Parathyroid adenoma (tissue), 2 donors: ENCODE results near the gene CENPA.

ENCODE experiments used
- H2AFZ ChIP-seq: fragments of 300-600 bp; sonication (generic); one replicate; pipeline ENCODE4 v1.7.0; 2017; ENCODE audit warnings: antibody characterized with exemption, mild to moderate bottlenecking
- H3K27ac ChIP-seq: fragments of 300-600 bp; sonication (generic); one replicate; pipeline ENCODE4 v1.7.0; 2017
- H3K27me3 ChIP-seq: fragments of 300-600 bp; sonication (generic); one replicate; pipeline ENCODE4 v1.7.0; 2017; ENCODE audit warnings: low read length; ENCODE audit not compliant: control insufficient read depth, insufficient read depth
- H3K36me3 ChIP-seq: fragments of 300-600 bp; sonication (generic); one replicate; pipeline ENCODE4 v1.7.0; 2017; ENCODE audit warnings: low read length; ENCODE audit not compliant: control insufficient read depth, insufficient read depth
- H3K4me1 ChIP-seq: fragments of 300-600 bp; sonication (generic); one replicate; pipeline ENCODE4 v1.7.0; 2017; ENCODE audit warnings: control low read depth
- H3K4me2 ChIP-seq: fragments of 300-600 bp; sonication (generic); one replicate; pipeline ENCODE4 v1.7.0; 2017; ENCODE audit warnings: low read length
- H3K4me3 ChIP-seq: fragments of 300-600 bp; sonication (generic); one replicate; pipeline ENCODE4 v1.7.0; 2017; ENCODE audit warnings: low read depth, low read length
- H3K79me2 ChIP-seq: fragments of 300-600 bp; sonication (generic); one replicate; pipeline ENCODE4 v1.7.0; 2017; ENCODE audit warnings: control low read depth
- H3K9ac ChIP-seq: fragments of 300-600 bp; sonication (generic); one replicate; pipeline ENCODE4 v1.7.0; 2017; ENCODE audit warnings: mild to moderate bottlenecking
- H3K9me3 ChIP-seq: fragments of 300-600 bp; sonication (generic); one replicate; pipeline ENCODE4 v1.7.0; 2017; ENCODE audit warnings: low read length; ENCODE audit not compliant: control insufficient read depth
- TF ChIP-seq, protein P1 (sequence below): fragments of 300-600 bp; sonication (generic); IDR thresholded peaks from one replicate; pipeline ENCODE4 v1.7.0; 2017; ENCODE audit warnings: antibody characterized with exemption, mild to moderate bottlenecking
- donor health status: primary hyperparathyroidism.

CENPA gene

DNA sequence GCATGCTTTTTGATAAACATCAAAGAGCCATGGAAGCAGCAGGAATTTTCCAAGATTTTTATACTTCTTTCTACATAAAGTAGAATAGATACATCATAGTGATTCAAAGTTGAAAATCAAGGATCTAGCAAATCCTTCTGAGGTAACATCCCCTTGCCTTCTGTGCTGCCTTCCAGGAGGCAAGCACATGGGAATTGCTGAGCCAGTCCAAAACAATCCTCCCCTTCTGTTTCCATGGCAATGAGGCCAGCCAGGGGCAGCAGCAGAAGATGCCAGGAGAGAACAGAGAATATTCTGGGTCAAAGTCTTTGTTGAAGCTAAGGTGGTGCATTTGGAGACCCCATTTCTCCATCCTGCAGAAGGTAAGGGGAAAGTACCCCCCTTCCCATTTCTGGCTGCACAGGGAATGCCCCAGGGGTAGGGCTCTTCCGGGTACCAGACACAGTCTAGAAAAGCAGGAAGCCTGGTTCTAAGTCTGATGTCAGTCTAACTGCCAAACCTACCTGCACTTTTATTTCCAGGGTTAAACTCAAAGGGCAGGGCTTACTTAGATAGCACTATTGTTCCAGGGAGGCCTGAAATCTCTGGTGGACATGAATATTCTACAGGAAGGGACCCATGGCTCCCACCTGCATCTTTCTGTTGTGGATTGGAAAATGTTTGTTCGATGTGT lies 22.1 kb downstream of the CENPA start:
- H3K9me3 ChIP-seq, result no peaks in the 10 kb centered on the region
- no peaks in the 10 kb centered on the region for H3K79me2 ChIP-seq
- H3K4me1 ChIP-seq, result peaks cover 4% of the 10 kb centered on the region
- no peak overlapping the region for H3K4me3 ChIP-seq
- TF ChIP-seq, protein P1, sequence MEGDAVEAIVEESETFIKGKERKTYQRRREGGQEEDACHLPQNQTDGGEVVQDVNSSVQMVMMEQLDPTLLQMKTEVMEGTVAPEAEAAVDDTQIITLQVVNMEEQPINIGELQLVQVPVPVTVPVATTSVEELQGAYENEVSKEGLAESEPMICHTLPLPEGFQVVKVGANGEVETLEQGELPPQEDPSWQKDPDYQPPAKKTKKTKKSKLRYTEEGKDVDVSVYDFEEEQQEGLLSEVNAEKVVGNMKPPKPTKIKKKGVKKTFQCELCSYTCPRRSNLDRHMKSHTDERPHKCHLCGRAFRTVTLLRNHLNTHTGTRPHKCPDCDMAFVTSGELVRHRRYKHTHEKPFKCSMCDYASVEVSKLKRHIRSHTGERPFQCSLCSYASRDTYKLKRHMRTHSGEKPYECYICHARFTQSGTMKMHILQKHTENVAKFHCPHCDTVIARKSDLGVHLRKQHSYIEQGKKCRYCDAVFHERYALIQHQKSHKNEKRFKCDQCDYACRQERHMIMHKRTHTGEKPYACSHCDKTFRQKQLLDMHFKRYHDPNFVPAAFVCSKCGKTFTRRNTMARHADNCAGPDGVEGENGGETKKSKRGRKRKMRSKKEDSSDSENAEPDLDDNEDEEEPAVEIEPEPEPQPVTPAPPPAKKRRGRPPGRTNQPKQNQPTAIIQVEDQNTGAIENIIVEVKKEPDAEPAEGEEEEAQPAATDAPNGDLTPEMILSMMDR, result no peak
- H3K9ac ChIP-seq, result no peak overlapping the region
- no peak overlapping the region for H3K4me2 ChIP-seq
- no peaks in the 10 kb centered on the region for H3K36me3 ChIP-seq
- no peaks in the 10 kb centered on the region for H3K27me3 ChIP-seq
- H3K27ac ChIP-seq, result no peak overlapping the region
- H2AFZ ChIP-seq, result no peak overlapping the region

- Histone ChIP-seq H3K4me1 (peaks cover 4% of the 10 kb centered on the region), H3K36me3 (no peaks in the 10 kb centered on the region), H3K27me3 (no peaks in the 10 kb centered on the region), H3K4me3 (no peak overlapping the region), H3K79me2 (no peaks in the 10 kb centered on the region), H3K4me2 (no peak overlapping the region), H3K9me3 (no peaks in the 10 kb centered on the region), H3K9ac (no peak overlapping the region), H3K27ac (no peak overlapping the region), H2AFZ (no peak overlapping the region)
- TF ChIP-seq, protein P1, result no peak
Measured at GRCh38 chr2:26809211-26809610, 23.4 kb downstream of the CENPA start.

DNA sequence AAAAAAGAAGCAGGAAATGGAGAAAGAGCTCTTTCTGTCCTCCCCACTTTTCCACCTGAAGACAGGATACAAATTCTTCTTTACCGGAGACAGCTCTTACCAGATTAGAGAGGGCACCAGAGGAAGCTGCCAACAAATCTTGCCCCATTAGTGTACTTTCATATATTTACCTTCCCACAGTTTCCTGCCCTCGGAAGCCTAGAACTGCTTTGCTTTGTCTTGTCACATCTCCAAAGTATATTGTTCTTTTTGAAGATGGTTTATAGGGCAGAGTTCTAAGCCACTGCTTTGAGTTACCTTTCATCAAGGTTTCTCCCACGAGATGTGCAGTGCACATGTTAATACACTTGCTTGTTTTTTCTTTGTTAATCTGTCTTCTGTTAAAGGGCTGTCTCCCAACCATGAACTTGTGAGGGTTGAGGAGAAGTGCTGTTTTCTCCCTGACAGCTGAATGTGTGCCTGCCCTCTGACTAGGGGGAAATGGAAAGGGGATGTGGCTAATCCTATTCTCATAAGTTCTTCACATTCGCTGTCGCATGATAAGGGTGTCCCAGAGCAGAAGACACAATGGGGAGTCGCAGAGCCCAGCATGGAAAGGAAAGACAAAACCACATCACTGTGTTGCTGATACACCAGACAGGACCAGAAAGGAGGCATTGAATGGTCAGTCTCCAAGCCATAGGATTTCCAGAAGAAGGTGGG lies 24.2 kb downstream of the CENPA start:
- H3K27ac ChIP-seq, result no peak overlapping the region
- no peaks in the 10 kb centered on the region for H3K27me3 ChIP-seq
- no peak overlapping the region for H3K9ac ChIP-seq
- H3K36me3 ChIP-seq, result no peaks in the 10 kb centered on the region
- H3K4me1 ChIP-seq, result peaks cover 4% of the 10 kb centered on the region
- H3K79me2 ChIP-seq, result no peaks in the 10 kb centered on the region
- H3K4me3 ChIP-seq, result no peak overlapping the region
- no peak overlapping the region for H3K4me2 ChIP-seq
- TF ChIP-seq, protein P1, result no peak
- H3K9me3 ChIP-seq, result no peaks in the 10 kb centered on the region
- H2AFZ ChIP-seq, result no peak overlapping the region

DNA sequence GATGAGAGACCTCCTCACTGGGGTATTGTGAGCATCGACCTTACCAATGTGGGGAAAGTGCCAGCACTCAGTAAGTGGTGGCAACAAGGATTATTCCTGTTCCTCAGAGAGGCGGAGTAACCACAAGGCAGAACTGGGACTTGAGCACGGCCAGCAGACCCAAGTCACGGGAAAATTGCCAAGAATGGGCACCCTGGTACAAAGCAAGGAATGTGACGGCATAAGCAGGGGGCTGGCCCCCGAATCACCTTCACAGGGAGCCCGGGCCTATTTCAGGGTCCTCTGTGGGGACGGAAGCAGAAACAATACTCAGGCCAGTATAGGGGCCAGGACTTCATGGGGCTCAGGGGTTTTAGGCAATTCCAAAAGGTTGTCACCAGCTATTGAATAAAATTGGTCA lies 25.4 kb downstream of the CENPA start:
- Histone ChIP-seq H3K9ac (no peak overlapping the region), H3K27ac (no peak overlapping the region), H3K79me2 (no peaks in the 10 kb centered on the region), H3K27me3 (no peaks in the 10 kb centered on the region), H3K36me3 (no peaks in the 10 kb centered on the region), H3K4me2 (no peak overlapping the region), H3K9me3 (no peaks in the 10 kb centered on the region), H3K4me3 (no peak overlapping the region), H3K4me1 (peaks cover 4% of the 10 kb centered on the region), H2AFZ (no peak overlapping the region)
- TF ChIP-seq, protein P1, result no peak
